Stimulated activated CD8-positive, alpha-beta memory T cell treated with anti-CD3 and anti-CD28 coated beads, Interleukin-12 subunit alpha, Interleukin-12 subunit beta, amount 100 ng/mL, for 24 hours (primary cell): ENCODE results near the gene NARS2.
"Not testable (repeated sequence)": the region's sequence is repeated elsewhere in the genome, so short reads cannot be mapped to it uniquely, and the experiment has no call there.

Experiments
- DNase-seq: peaks from one replicate; pipeline ENCODE4 v3.0.0-alpha.2; 2020; ENCODE audit errors: extremely low read depth

NARS2 gene

DNA sequence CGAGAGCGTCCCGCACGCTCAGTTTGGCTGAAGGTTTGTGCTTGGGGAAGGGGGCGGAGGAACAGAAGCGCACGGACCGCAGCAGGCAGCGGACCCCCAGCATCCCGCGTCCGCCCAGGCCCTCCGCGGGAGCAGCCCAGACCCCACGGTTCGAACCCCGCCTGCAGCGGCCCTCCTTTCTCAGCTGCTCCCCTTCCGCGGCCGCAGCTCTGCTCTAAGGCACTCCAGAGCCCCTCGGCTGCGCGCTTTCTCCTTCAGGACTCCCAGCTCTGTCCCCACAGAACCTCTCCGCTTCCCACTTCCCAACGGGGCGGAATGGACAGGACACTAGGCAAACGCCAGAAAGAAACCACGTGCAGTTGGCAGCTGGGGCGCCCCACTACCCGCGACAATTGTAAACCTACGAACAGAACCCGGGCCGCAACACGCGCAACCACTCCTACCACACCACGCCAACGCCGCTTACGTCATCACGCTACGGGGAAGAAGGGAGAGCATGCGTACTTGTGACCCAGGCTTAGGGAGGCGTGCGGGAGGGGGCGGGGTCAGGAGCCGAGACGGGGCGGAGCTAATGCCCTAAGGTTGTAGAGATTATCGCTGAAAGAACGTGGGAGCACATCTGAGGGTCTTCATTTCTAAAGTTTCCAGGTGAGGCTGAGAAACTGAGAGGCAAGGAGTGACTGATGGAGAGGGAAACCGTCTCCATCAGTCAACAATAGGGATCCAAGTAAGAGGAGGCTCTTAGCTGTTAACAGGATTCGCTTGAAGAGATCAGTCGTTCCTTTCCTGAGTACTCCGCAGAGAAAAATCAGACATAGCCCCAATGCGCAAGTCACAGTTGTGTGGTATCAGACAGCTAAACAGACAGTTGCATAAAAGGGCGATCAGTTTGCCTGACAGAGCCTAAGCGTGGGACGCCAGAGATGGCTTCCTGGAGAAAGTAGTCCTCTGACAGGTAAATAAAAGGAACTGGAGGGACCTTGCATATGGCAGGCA is at the start of gene NARS2:
NARS2 (minus strand) TSS at position 479 of the 996 bp plus-strand sequence; CDS start at position 103, 376 bp downstream.
- DNase-seq, result peak; percentile 94

- DNase-seq, result no peak
Observed at GRCh38 chr11:78622666-78623065, 48.0 kb upstream of the NARS2 start.

GRCh38 chr11:78620159-78620558 is 45.5 kb upstream of the NARS2 start:
- DNase-seq, result no peak

- DNase-seq, result no peak
Observed at GRCh38 chr11:78615724-78616123, 41.1 kb upstream of the NARS2 start.

DNA sequence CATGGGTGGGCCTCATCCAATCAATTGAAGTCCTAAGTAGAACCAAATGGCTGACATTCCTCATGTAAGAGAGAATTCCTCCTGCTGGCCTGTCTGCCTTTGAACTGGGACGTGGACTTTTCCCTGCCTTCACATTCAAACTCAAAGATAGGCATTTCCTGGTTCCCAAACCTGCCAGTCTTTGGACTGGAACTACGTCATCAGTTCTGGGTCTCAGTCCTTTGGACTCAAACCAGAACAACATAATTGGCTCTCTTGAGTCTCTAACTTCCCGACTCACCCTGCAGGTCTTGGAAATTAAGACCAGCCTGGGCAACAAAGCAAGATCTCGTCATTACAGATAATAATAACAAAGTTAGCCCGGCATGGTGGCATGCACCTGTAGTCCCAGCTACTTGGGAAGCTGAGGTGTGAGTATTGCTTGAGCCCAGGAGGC is 38.7 kb upstream of the NARS2 start:
- no peak for DNase-seq

DNA sequence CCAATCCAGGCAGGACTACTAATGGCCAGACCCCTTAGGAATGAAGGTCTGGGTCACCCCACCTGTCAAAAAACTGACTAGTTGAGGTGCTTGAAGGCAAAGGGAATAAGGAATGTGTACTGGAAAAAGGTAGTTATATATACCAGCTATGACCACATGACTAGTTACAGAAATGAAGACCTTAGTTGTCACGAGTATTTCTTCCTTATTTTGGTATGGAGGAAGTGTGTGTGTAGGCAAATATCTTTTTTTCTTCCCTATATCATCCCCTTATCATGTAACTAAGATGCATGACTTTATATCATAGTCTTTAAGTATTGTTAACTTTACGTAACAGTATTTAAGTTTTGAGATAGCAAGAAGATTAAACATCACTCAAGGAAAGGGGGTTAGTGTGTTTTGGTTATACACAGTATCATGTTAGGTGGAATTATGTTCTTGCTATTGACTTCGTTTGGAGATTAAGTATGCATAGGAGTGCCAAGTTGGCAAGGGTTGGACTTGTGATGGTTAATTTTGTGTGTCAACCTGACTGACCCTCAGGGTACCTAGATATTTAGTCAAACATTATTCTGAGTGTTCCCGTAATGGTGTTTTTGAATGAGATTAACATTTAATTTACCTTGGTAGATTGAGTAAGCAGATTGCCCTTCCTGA is 38.2 kb upstream of the NARS2 start:
- DNase-seq, result no peak

DNA sequence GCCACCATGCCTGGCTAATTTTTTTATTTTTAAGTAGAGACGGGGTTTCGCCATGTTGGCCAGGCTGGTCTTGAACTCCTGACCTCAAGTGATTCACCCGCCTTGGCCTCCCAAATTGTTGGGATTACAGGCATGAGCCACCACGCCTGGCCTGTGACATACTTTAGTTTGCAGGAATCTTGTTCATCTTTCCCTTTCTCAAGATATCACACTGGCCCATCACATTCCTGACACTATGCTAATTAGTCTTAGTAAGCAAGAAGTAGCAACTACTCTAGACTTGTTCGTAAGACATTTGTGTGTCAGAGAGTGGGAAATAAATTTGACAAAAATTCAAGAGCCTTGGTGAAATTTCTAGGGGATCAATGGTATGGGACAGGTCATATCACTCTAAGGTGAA is 34.7 kb upstream of the NARS2 start:
- DNase-seq, result not testable (repeated sequence)

GRCh38 chr11:78607696-78608095 is 33.0 kb upstream of the NARS2 start:
- DNase-seq, result no peak

GRCh38 chr11:78606667-78607066 is 32.0 kb upstream of the NARS2 start:
- no peak for DNase-seq

- no peak for DNase-seq
Observed at GRCh38 chr11:78605296-78605695, 30.6 kb upstream of the NARS2 start.

- DNase-seq, result no peak
Observed at GRCh38 chr11:78603792-78604191, 29.1 kb upstream of the NARS2 start.

DNA sequence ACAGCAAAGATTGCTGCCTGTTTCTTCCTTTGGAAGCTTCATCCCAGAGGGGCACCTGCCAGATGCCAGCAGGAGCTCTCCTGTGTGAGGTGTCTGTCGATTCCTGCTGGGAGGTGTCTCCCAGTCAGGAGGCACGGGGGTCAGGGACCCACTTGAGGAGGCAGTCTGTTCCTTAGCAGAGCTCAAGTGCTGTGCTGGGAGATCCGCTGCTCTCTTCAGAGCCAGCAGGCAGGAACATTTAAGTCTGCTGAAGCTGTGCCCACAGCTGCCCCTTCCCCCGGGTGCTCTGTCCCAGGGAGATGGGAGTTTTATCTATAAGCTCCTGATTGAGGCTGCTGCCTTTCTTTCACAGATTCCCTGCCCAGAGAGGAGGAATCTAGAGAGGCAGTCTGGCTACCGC is 28.1 kb upstream of the NARS2 start:
- DNase-seq, result not testable (repeated sequence)

GRCh38 chr11:78601066-78601465 is 26.4 kb upstream of the NARS2 start:
- DNase-seq, result not testable (repeated sequence)

- DNase-seq, result not testable (repeated sequence)
Observed at GRCh38 chr11:78597579-78597978, 22.9 kb upstream of the NARS2 start.

GRCh38 chr11:78595436-78596130 is 20.9 kb upstream of the NARS2 start:
- DNase-seq, result no peak

- no peak for DNase-seq
Observed at GRCh38 chr11:78594814-78595213, 20.1 kb upstream of the NARS2 start.

DNA sequence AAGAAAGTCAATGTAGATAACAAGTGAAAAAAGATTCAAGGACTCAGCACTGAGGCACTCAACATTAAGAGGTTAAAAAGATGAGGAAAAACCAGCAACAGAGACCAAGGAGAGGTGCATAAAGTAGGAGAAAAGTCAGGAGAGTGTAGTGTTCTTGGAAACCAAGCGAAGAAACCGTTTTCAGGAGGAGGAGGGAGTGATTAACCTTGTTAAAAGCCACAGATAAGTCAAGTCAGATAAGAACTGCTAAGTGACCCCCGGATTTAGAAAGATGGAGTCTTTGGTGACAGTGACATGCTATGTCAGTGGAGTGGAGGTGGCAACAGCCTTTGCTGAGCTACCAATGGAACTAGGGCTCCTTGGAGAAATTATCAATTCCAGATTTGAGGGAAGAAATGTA is 13.9 kb upstream of the NARS2 start:
- no peak for DNase-seq

DNA sequence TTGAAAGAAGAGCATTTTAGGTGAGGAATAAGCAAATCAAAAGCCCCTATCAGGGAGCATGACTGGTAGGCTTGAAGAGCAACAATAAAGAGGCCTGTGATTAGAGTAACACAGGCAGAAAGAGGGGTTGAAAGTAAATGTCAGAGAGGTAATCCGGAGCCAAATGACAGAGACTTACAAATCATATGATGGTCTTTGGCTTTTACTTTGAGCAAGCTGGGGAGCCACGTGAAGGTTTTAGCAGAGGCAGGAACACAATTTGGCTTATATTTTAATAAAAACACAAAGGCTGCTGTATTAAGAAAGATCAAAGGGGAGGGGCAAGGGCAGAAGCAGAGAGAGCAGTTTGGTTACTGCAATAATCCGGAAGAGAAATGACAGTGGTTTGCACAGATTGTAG is 12.8 kb upstream of the NARS2 start:
- DNase-seq, result no peak

- DNase-seq, result no peak
Observed at GRCh38 chr11:78586452-78587046, 11.9 kb upstream of the NARS2 start.

GRCh38 chr11:78583889-78584288 is 9.2 kb upstream of the NARS2 start:
- DNase-seq, result no peak

DNA sequence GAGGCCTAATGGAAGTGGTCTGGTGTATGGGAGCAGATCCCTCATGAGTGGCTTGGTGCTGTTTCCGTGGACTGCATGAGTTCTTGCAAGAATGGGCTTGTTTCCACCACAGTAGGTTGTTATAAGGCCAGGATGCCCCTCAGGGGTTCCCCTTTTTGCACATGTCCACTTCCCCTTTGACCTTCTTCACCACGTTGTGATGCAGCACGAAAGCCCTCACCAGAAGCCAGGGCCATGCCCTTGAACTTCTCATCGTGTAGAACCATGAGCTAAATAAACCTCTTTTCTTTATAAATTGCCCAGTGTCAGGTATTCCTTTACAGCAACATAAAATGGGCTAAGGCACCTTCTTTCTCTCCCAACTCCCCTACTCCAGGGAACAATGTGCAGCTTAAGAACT is 2.8 kb upstream of the NARS2 start:
- DNase-seq, result no peak

GRCh38 chr11:78576549-78577097 is 2.0 kb upstream of the NARS2 start:
- no peak for DNase-seq
